ENCODE measurements around the gene ROBO1.

Gene ROBO1

DNA sequence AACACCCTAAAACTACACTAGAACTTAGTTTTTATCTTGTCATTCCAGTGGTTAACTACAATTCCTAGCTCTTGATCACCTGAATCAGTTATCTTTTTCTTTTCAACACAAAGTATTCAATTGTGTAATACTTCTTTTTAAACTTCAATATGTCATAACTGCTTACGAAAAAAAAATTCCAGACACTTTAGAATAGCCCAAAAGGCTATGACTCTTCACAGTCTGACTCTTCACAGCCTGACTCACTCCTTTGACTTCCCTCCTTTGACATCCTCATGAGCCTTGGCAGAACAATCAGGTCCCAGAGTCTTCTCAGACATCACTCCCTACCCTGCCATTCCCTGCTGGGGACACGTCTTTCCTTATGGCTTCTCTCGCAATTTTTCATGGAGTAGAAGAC, 727.1 kb downstream of the ROBO1 start:
- peak in 2 of 3 donors; percentile 13 to 59 for DNase-seq

DNA sequence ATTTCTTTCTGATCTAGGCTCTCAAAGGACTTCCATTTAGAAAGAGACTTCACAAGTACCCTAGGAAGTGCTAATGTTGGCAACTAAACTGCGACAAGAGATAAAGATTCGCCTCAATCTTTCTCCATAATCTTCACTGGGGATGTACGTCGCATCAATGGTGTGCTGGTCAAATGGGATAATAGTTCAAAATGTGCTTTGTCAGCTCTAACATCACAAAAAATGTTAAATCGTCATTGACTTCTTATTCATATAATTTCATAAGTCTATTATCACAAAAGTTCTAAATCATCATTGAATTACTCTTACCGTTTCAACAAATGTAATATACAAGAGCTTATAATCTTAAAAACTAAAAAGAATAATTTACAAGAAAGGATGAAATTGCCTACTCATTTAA, 727.7 kb downstream of the ROBO1 start:
- DNase-seq = no peak

DNA sequence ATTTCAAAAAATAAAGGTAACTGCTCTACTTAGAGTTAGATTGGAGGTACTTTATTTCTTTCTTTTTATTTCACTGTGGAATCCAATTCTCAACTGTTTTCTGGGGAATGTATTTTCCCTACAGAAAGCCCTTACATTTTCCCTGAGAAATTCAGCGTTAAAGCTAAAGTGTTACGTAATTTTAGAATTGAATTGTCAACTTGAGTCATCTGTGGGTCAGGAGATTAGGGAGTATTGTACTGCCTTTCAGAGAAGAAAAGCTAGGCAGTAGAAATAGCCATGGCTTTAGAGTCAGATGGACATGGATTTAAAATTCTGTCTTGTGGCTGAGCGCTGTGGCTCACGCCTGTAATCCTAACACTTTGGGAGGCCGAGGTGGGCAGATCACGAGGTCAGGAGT, 728.6 kb downstream of the ROBO1 start:
- DNase-seq = no peak

DNA sequence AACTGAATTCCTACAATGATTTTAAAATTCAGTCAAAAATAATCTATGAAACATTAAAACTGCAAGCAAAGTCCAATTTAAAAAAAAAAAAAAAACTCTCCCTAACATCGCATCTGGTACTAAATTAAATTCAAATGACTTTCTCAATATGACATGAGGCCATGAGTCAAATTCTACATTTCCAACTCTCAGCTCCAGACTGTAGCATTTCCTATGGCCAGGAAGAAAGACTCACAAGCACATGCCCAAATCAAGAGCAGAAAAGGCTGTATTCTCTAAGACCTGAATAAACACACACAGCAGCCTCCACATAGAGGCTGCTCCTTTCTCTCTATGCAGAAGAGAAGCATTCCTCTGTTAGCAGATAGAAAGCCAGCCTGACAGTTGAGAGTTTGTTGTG, 729.2 kb downstream of the ROBO1 start:
- no peak for DNase-seq

GRCh38 chr3:79038057-79038456, 729.7 kb downstream of the ROBO1 start:
- no peak for DNase-seq

DNA sequence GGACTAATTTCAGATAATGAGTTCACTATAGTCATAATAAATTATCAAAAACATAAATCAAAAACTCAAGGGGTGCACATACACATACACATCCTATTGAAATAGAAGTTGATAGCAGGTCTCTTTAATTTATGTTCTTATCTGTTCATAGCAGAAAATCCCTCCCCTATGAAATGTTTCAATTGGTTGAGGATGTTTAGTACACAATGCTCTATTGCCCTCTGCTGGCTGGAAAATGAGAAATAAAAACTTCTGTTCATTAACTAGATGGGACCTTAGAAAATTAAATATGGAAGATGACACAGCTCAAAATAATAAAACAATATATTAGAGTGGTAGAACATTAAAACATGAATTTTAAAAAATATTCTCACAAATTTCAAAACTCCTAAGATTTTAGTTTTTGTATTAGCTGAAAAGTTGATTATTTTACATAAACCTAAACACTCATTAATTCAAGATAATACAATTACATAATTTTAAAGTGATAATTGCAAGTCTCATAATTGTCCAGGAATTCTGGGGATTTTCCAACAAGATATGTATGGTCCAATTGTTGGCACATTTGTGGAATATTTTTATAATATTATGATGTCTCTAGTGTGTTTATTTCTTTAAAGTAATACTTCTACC, 735.0 kb downstream of the ROBO1 start:
- DNase-seq = peak; percentile 47 to 50 (median 48)

DNA sequence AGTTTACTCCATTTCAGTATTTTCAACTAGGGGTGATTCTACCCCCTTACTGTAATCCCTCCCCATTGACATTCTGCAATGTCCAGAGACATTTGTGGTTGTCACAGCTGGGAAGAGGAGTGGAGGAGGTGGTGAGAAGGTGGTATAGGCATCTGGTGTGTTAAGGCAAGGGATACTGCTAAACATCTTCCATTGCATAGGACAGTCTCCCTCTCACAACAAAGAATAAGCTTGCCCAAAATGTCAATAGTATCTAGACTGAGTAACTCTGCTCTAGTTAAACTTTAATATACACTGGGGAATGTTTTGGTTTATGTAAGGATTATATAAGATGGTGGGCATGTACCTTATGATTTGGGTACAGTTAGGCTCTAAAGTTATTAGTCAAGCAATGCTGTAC, 737.6 kb downstream of the ROBO1 start:
- no peak for DNase-seq

DNA sequence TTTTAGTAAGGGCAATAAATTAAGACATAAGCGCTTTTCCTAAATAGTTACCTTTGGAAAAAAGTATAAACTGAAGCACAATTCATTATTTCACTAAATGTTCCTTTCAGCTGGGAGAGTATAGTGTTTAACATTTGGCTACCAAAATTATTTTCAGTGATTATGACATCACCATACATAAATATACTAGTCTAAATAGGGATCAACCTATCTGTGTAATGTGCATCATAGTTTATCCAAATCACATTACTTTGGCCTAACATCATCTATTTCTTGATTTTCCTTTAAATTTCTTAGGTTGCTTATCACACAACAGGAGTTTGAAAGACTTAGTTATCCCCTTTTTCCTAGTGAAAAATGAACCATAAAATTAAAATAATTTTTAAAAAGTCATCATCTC, 738.9 kb downstream of the ROBO1 start:
- DNase-seq = no peak

GRCh38 chr3:79027593-79027992, 740.2 kb downstream of the ROBO1 start:
- DNase-seq = no peak

- no peak for DNase-seq
Measured at GRCh38 chr3:79019924-79020173, 747.9 kb downstream of the ROBO1 start.

- peak in 2 of 3 donors; percentile 10 to 34 for DNase-seq
Measured at GRCh38 chr3:79019137-79019923, 748.5 kb downstream of the ROBO1 start.

DNA sequence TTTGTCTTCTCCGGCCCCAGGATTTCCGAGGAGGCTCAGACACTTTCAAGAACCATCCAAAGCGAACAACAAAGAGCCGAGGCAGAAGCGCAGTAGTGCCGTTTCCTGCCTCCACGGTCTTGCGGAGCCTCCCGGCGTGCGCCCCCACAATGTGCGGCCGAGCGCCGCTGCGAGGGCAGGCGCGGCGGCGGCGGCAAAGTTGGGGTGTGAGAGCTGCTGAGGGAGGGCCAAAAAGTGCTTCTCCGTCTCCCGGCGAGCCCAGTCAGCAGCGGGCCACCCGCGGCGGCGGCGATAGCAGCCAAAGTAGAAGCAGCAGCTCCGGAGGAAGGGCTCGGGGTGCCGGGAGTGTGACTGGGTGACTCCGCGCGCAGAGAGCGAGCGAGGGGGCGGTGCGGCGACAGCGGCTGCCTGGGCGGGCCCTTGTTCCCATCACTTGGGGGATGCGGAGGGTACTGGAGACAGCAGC, 749.1 kb downstream of the ROBO1 start:
- peak in 2 of 3 donors; percentile 5 to 22 for DNase-seq

DNA sequence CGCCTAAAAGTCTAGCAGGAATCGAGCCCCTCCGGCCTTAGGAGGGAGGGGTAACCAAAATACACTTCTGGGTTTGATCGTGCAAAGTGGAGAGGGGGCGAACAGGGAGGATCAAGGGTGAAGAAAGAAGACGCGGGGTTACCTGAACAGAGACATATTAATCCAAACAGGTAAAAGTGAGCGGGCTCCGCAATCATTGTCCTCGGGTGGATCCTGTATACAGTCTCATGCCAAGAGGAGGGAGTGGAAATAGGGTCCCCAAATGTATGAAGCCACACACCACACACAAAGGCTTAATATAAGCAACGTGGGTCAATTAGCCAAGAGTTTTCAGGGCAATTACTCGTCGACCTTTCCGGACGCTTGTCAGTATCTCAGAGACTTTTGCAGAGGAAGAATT, 749.5 kb downstream of the ROBO1 start:
- DNase-seq = no peak

- no peak for DNase-seq
Measured at GRCh38 chr3:79016587-79017376, 751.0 kb downstream of the ROBO1 start.

DNA sequence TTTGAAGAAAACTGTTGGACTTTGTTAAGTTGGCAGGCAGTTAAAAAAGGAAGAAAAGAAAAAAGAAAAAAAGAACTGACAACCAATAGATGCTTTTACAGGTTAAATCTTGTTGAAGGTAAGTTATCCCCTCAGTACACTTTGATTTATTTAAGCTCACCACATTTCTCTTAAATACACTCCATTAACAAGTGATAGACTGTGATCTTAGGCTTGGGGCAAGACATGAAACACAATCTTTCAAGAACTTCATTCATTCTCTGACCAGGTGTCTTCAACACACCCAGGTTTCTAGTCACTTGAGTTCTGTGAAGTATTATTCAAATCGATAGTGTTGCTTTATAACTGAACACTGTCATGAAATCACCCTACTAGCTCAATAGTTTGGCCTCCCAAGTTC, 751.9 kb downstream of the ROBO1 start:
- DNase-seq = no peak

DNA sequence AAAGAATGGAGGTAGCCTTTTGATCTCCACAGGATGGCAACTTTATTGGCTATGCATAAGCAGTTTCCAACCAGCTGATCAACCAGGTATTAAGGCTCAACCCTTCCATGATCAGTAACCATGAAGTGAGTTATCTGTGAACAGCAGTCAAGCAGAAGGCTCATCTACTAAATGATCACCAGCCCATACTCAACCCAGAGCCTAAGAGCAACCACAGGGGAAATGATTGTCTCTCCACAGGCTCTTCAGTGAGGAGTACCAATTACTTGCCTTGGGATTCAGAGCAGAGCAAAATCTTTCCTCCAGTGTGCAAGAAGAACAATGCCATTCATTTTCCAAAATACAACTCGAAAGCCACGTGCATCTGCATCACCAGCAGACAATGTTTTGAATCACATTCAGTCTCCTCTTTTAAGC, 754.8 kb downstream of the ROBO1 start:
- no peak for DNase-seq

GRCh38 chr3:79012530-79012913, 755.3 kb downstream of the ROBO1 start:
- no peak for DNase-seq

GRCh38 chr3:79011821-79012529, 755.8 kb downstream of the ROBO1 start:
- no peak for DNase-seq

GRCh38 chr3:79009861-79010260, 757.9 kb downstream of the ROBO1 start:
- DNase-seq = no peak

DNA sequence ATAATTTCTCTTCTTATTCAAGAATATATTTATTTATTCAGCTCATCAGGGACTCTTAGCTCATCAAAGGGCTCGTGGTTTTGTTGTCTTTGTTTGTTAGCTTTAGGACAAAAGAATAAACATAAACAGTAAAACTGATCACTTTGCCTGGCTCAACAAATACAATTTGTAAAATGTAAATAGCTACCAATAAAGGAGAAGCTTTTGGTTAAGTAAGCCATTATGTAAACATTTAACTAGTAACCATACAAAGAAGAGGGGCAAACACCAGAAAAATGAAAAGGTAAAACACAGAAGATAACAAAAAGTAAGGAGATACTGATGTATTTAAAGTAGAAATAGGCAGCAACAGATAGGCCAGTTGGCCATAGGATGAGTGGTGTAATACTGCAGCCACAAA, 761.7 kb downstream of the ROBO1 start:
- DNase-seq = no peak

DNA sequence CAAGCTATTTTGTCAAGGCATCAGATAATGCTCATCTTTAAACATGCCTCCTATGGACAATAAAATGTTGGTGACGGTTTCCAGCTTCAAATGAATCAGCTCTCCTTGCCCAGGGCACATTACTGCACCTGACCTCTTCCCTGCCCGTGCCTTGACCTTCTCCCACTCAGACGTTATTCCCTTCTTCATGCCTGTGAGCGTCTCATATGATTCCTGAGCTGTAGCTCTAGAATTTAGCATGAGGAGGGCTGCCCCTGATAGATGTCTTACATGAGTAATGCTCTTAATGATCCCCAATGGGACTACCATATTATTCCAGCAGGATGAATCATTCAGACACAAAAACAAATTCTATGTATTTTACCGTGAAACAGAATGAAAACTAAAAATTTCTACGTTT, 762.7 kb downstream of the ROBO1 start:
- no peak for DNase-seq

- DNase-seq = no peak
Measured at GRCh38 chr3:79003994-79004393, 763.8 kb downstream of the ROBO1 start.
